HEK293 (cell line): ENCODE measurements around the gene HMGN4.
A peak's percentile ranks its signal among the peaks of the same experiment; 100 is the strongest.

Source experiments
- HOXD13 ChIP-seq: sonication (generic); formaldehyde crosslinking; IDR thresholded peaks from 2 replicates; pipeline ENCODE4 v1.8.0; 2022; ENCODE audit warnings: missing genetic modification reagents, borderline replicate concordance
- IKZF3 ChIP-seq: fragments of 450-650 bp; IDR thresholded peaks from 2 replicates; pipeline ENCODE4 v1.5.0; 2018; ENCODE audit warnings: missing biosample characterization, mild to moderate bottlenecking, missing genetic modification characterization, moderate library complexity
- KLF1 ChIP-seq: fragments of 450-650 bp; formaldehyde crosslinking; IDR thresholded peaks from 2 replicates; pipeline ENCODE4 v1.5.1; 2016; ENCODE audit warnings: missing biosample characterization, missing genetic modification characterization
- MZF1 ChIP-seq: fragments of 450-650 bp; formaldehyde crosslinking; IDR thresholded peaks from 2 replicates; pipeline ENCODE4 v1.5.1; 2017; ENCODE audit warnings: missing biosample characterization, missing genetic modification characterization, borderline replicate concordance
- YY2 ChIP-seq: fragments of 450-650 bp; formaldehyde crosslinking; IDR thresholded peaks from 2 replicates; pipeline ENCODE4 v1.5.1; 2016; ENCODE audit warnings: missing biosample characterization, missing genetic modification characterization
- ZBTB26 ChIP-seq: fragments of 450-650 bp; formaldehyde crosslinking; optimal IDR thresholded peaks from 2 replicates; pipeline ENCODE3; 2016; ENCODE audit warnings: missing biosample characterization, mild to moderate bottlenecking, missing genetic modification characterization
- ZBTB48 ChIP-seq: fragments of 450-650 bp; formaldehyde crosslinking; IDR thresholded peaks from 2 replicates; pipeline ENCODE4 v1.5.1; 2016; ENCODE audit warnings: missing biosample characterization, missing genetic modification characterization
- ZFP41 ChIP-seq: fragments of 450-650 bp; formaldehyde crosslinking; IDR thresholded peaks from 2 replicates; pipeline ENCODE4 v1.5.1; 2016; ENCODE audit warnings: missing biosample characterization, missing genetic modification characterization, borderline replicate concordance
- ZNF10 ChIP-seq: fragments of 450-650 bp; formaldehyde crosslinking; IDR thresholded peaks from 2 replicates; pipeline ENCODE4 v1.5.1; 2017; ENCODE audit warnings: missing biosample characterization, missing genetic modification characterization
- ZNF202 ChIP-seq: fragments of 450-650 bp; formaldehyde crosslinking; IDR thresholded peaks from 2 replicates; pipeline ENCODE4 v1.5.1; 2016; ENCODE audit warnings: missing biosample characterization, missing genetic modification characterization, borderline replicate concordance
- ZNF223 ChIP-seq: fragments of 450-650 bp; formaldehyde crosslinking; IDR thresholded peaks from 2 replicates; pipeline ENCODE4 v1.5.1; 2016; ENCODE audit warnings: missing biosample characterization, missing genetic modification characterization
- ZNF280D ChIP-seq: fragments of 450-650 bp; formaldehyde crosslinking; IDR thresholded peaks from 2 replicates; pipeline ENCODE4 v1.5.1; 2016; ENCODE audit warnings: missing biosample characterization, missing genetic modification characterization
- ZNF292 ChIP-seq: fragments of 450-650 bp; formaldehyde crosslinking; IDR thresholded peaks from 2 replicates; pipeline ENCODE4 v1.5.1; 2016; ENCODE audit warnings: low read depth, missing biosample characterization, missing genetic modification characterization, borderline replicate concordance
- ZNF433 ChIP-seq: fragments of 450-650 bp; formaldehyde crosslinking; IDR thresholded peaks from 2 replicates; pipeline ENCODE4 v1.5.1; 2016; ENCODE audit warnings: missing biosample characterization, missing genetic modification characterization, low read depth
- ZNF473 ChIP-seq: fragments of 450-650 bp; formaldehyde crosslinking; IDR thresholded peaks from 2 replicates; pipeline ENCODE4 v1.5.1; 2017; ENCODE audit warnings: missing biosample characterization, missing genetic modification characterization
- ZNF510 ChIP-seq: fragments of 450-650 bp; formaldehyde crosslinking; IDR thresholded peaks from 2 replicates; pipeline ENCODE4 v1.5.1; 2018; ENCODE audit warnings: mild to moderate bottlenecking, missing genetic modification characterization, missing biosample characterization; ENCODE audit not compliant: insufficient replicate concordance
- ZNF514 ChIP-seq: fragments of 450-650 bp; formaldehyde crosslinking; IDR thresholded peaks from 2 replicates; pipeline ENCODE4 v1.5.1; 2016; ENCODE audit warnings: missing biosample characterization, missing genetic modification characterization
- ZNF521 ChIP-seq: fragments of 450-650 bp; formaldehyde crosslinking; IDR thresholded peaks from 2 replicates; pipeline ENCODE4 v1.5.1; 2017; ENCODE audit warnings: missing biosample characterization, mild to moderate bottlenecking, missing genetic modification characterization
- ZNF549 ChIP-seq: fragments of 450-650 bp; IDR thresholded peaks from 2 replicates; pipeline ENCODE4 v1.5.1; 2018; ENCODE audit warnings: missing biosample characterization, missing genetic modification characterization, mild to moderate bottlenecking, inconsistent platforms, moderate library complexity
- ZNF558 ChIP-seq: fragments of 450-650 bp; formaldehyde crosslinking; IDR thresholded peaks from 2 replicates; pipeline ENCODE4 v1.5.1; 2016; ENCODE audit warnings: missing biosample characterization, missing genetic modification characterization
- ZNF571 ChIP-seq: fragments of 450-650 bp; formaldehyde crosslinking; IDR thresholded peaks from 2 replicates; pipeline ENCODE4 v1.5.0; 2017; ENCODE audit warnings: missing biosample characterization, missing genetic modification characterization
- ZNF610 ChIP-seq: fragments of 450-650 bp; formaldehyde crosslinking; IDR thresholded peaks from 2 replicates; pipeline ENCODE4 v1.5.1; 2016; ENCODE audit warnings: missing biosample characterization, missing genetic modification characterization, borderline replicate concordance
- ZNF624 ChIP-seq: fragments of 450-650 bp; formaldehyde crosslinking; IDR thresholded peaks from 2 replicates; pipeline ENCODE4 v1.5.1; 2017; ENCODE audit warnings: missing biosample characterization, missing genetic modification characterization
- ZNF664 ChIP-seq: fragments of 450-650 bp; formaldehyde crosslinking; IDR thresholded peaks from 2 replicates; pipeline ENCODE4 v1.5.1; 2016; ENCODE audit warnings: missing biosample characterization, missing genetic modification characterization
- ZNF704 ChIP-seq: fragments of 450-650 bp; formaldehyde crosslinking; IDR thresholded peaks from 2 replicates; pipeline ENCODE4 v1.5.1; 2016; ENCODE audit warnings: missing biosample characterization, missing genetic modification characterization
- ZNF76 ChIP-seq: fragments of 450-650 bp; formaldehyde crosslinking; IDR thresholded peaks from 2 replicates; pipeline ENCODE4; 2016; ENCODE audit warnings: low read depth, missing biosample characterization, missing genetic modification characterization, borderline replicate concordance
- ZNF785 ChIP-seq: fragments of 450-650 bp; formaldehyde crosslinking; IDR thresholded peaks from 2 replicates; pipeline ENCODE4 v1.5.1; 2016; ENCODE audit warnings: missing biosample characterization, missing genetic modification characterization
- ZNF791 ChIP-seq: fragments of 450-650 bp; formaldehyde crosslinking; IDR thresholded peaks from 2 replicates; pipeline ENCODE4 v1.5.1; 2016; ENCODE audit warnings: missing biosample characterization, missing genetic modification characterization
- ZSCAN16 ChIP-seq: fragments of 450-650 bp; formaldehyde crosslinking; IDR thresholded peaks from 2 replicates; pipeline ENCODE4 v1.5.1; 2016; ENCODE audit warnings: missing biosample characterization, missing genetic modification characterization
- ZSCAN30 ChIP-seq: fragments of 450-650 bp; IDR thresholded peaks from 2 replicates; pipeline ENCODE4 v1.5.1; 2018; ENCODE audit warnings: missing biosample characterization, mild to moderate bottlenecking, missing genetic modification characterization, moderate library complexity
- TF ChIP-seq, protein P1 (sequence below): fragments of 450-650 bp; formaldehyde crosslinking; IDR thresholded peaks from 2 replicates; pipeline ENCODE4 v1.5.1; 2016; ENCODE audit warnings: missing biosample characterization, missing genetic modification characterization
- TF ChIP-seq, protein P2 (sequence below): fragments of 450-650 bp; formaldehyde crosslinking; IDR thresholded peaks from 2 replicates; pipeline ENCODE4 v1.5.1; 2017; ENCODE audit warnings: missing biosample characterization, missing genetic modification characterization
- TF ChIP-seq, protein P3 (sequence below): IDR thresholded peaks from 2 replicates; pipeline ENCODE4 v1.6.1; 2011; ENCODE audit warnings: mild to moderate bottlenecking, low read depth, low read length, borderline replicate concordance

The HMGN4 gene

DNA sequence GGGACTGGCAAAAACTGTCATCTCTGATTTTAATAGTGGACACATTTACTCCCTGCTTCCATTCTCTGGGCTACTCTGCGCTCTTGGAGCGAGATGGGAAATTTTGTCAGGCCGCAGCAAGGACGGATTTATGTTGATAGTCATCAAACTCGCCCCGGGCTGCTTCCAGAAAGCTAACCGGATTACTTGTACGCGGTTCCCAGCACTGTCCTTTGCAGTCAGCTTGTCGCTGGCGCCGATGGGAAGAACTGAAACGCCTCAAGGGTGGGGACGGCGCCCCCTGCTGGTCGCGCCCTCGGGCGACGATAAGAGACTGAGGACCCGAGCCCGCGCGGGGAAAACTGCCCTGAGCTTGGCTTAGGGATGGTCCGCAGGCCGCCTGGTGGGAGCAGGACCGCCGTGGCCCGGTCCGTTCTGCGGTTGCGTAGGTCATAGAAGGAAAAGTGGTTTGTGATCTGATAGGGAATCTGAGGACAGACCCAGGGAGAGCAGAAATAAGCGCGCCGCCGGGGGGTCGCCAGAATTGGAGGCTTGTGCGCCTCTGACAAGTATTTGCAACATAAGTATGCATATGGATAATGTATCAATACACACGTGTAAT is 57.6 kb downstream of the HMGN4 start (continued):
- TF ChIP-seq, protein P1, sequence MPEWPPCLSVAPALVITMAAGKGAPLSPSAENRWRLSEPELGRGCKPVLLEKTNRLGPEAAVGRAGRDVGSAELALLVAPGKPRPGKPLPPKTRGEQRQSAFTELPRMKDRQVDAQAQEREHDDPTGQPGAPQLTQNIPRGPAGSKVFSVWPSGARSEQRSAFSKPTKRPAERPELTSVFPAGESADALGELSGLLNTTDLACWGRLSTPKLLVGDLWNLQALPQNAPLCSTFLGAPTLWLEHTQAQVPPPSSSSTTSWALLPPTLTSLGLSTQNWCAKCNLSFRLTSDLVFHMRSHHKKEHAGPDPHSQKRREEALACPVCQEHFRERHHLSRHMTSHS (tag by site-specific recombination), result no peak
- TF ChIP-seq ZSCAN16 (tag by site-specific recombination) (no peak), ZNF76 (tag by site-specific recombination) (peak; percentile 74; the same call in 1 of the 2 replicates), ZNF791 (no peak), ZBTB26 (tag by site-specific recombination) (peak; percentile 68), ZNF514 (tag by site-specific recombination) (no peak), ZSCAN30 (tag by site-specific recombination) (peak; percentile 75), ZNF280D (tag by site-specific recombination) (no peak), ZNF292 (no peak), IKZF3 (tag by site-specific recombination) (peak; percentile 89), ZNF223 (tag by site-specific recombination) (no peak), ZNF558 (tag by site-specific recombination) (no peak), ZNF610 (tag by site-specific recombination) (0 out of 2 replicates have a peak, but pooled peaks have one; percentile 16), YY2 (tag by site-specific recombination) (no peak), ZNF549 (tag by site-specific recombination) (no peak), ZNF473 (no peak), KLF1 (tag by site-specific recombination) (no peak), ZNF624 (tag by site-specific recombination) (no peak), MZF1 (tag by site-specific recombination) (peak; percentile 19; the same call in 1 of the 2 replicates), ZNF785 (no peak), ZNF10 (no peak), ZNF704 (no peak), ZBTB48 (peak; percentile 94), ZNF510 (tag by site-specific recombination) (no peak), HOXD13 (no peak), ZNF664 (tag by site-specific recombination) (no peak), ZNF521 (tag by site-specific recombination) (no peak), ZNF433 (tag by site-specific recombination) (no peak), ZNF202 (tag by site-specific recombination) (no peak), ZNF571 (tag by site-specific recombination) (no peak), ZFP41 (tag by site-specific recombination) (no peak)
- TF ChIP-seq, protein P2, sequence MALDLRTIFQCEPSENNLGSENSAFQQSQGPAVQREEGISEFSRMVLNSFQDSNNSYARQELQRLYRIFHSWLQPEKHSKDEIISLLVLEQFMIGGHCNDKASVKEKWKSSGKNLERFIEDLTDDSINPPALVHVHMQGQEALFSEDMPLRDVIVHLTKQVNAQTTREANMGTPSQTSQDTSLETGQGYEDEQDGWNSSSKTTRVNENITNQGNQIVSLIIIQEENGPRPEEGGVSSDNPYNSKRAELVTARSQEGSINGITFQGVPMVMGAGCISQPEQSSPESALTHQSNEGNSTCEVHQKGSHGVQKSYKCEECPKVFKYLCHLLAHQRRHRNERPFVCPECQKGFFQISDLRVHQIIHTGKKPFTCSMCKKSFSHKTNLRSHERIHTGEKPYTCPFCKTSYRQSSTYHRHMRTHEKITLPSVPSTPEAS (tag by site-specific recombination), result no peak
- TF ChIP-seq, protein P3, sequence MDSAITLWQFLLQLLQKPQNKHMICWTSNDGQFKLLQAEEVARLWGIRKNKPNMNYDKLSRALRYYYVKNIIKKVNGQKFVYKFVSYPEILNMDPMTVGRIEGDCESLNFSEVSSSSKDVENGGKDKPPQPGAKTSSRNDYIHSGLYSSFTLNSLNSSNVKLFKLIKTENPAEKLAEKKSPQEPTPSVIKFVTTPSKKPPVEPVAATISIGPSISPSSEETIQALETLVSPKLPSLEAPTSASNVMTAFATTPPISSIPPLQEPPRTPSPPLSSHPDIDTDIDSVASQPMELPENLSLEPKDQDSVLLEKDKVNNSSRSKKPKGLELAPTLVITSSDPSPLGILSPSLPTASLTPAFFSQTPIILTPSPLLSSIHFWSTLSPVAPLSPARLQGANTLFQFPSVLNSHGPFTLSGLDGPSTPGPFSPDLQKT, result no peak
